Glutamatergic neuron (in vitro differentiated cells): ENCODE results near the gene ARSD. TPM values are rescaled to one million over a fixed set of nuclear protein-coding genes. Genes with fewer than 3 reads are reported as not detected.

ENCODE experiments used
- DNase-seq: peaks from one replicate; pipeline ENCODE4 v3.0.0; 2022
- H3K27ac Mint-ChIP-seq: one replicate; pipeline ENCODE4 v1.8.0; 2020; ENCODE audit warnings: mild to moderate bottlenecking, mixed read lengths, inconsistent platforms; ENCODE audit not compliant: unreplicated experiment
- H3K27me3 Mint-ChIP-seq: one replicate; pipeline ENCODE4 v1.8.0; 2020; ENCODE audit warnings: mild to moderate bottlenecking, moderate library complexity, mixed read lengths, inconsistent platforms; ENCODE audit not compliant: unreplicated experiment
- H3K36me3 Mint-ChIP-seq: one replicate; pipeline ENCODE4 v1.8.0; 2020; ENCODE audit warnings: mild to moderate bottlenecking, mixed read lengths, inconsistent platforms; ENCODE audit not compliant: unreplicated experiment
- H3K4me1 Mint-ChIP-seq: one replicate; pipeline ENCODE4 v1.8.0; 2020; ENCODE audit warnings: mild to moderate bottlenecking, low read depth, mixed read lengths, inconsistent platforms; ENCODE audit not compliant: unreplicated experiment
- H3K4me3 Mint-ChIP-seq: one replicate; pipeline ENCODE4 v1.8.0; 2020; ENCODE audit warnings: mild to moderate bottlenecking, mixed read lengths, inconsistent platforms; ENCODE audit not compliant: unreplicated experiment
- H3K9me3 Mint-ChIP-seq: one replicate; pipeline ENCODE4 v1.8.0; 2020; ENCODE audit warnings: mild to moderate bottlenecking, moderate library complexity, mixed read lengths, inconsistent platforms; ENCODE audit not compliant: unreplicated experiment
- total RNA-seq: library from RNA; stranded (reverse); fragmentation: NEBNext Ultra II Directional; extraction: Animal tissue kit (Norgen Biotek cat#: 25700); gene quantifications from one replicate; pipeline ENCODE4 v1.2.1, GENCODE V29; 2021; ENCODE audit not compliant: unreplicated experiment
- TF ChIP-seq, protein P1 (sequence below): fragments of 200-600 bp; sonication (generic); IDR thresholded peaks from one replicate; pipeline ENCODE4 v1.5.0; 2021; ENCODE audit not compliant: partially characterized antibody, unreplicated experiment

The ARSD gene
- total RNA-seq, 1 donor from 2014 or later = 13.3 TPM

DNA sequence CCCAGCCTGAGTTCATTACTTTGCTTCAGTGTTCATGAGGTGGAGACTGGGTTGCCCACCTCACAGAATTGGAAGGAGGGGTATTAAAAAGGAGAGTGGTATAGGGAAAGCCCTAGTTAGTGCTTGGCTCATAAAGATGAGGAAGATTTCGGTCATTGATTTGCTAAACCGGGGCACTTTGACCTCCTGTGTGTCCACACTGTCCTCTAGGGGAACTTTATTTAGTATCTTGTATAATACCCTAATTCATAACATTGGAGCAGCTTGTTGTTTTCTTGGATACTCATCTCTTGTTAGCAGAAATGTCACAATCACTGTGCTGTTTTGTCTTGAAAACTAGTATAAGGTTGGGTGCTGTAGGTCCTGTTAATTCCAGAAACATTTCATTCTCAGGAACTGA is 50.6 kb downstream of the ARSD start:
- peaks cover 6% of the 10 kb centered on the region for H3K9me3 Mint-ChIP-seq
- no peaks in the 10 kb centered on the region for H3K36me3 Mint-ChIP-seq
- no peak overlapping the region for H3K27ac Mint-ChIP-seq
- no peak overlapping the region for H3K4me3 Mint-ChIP-seq
- no peak for DNase-seq
- no peaks in the 10 kb centered on the region for H3K4me1 Mint-ChIP-seq
- H3K27me3 Mint-ChIP-seq = no peaks in the 10 kb centered on the region
- TF ChIP-seq, protein P1, sequence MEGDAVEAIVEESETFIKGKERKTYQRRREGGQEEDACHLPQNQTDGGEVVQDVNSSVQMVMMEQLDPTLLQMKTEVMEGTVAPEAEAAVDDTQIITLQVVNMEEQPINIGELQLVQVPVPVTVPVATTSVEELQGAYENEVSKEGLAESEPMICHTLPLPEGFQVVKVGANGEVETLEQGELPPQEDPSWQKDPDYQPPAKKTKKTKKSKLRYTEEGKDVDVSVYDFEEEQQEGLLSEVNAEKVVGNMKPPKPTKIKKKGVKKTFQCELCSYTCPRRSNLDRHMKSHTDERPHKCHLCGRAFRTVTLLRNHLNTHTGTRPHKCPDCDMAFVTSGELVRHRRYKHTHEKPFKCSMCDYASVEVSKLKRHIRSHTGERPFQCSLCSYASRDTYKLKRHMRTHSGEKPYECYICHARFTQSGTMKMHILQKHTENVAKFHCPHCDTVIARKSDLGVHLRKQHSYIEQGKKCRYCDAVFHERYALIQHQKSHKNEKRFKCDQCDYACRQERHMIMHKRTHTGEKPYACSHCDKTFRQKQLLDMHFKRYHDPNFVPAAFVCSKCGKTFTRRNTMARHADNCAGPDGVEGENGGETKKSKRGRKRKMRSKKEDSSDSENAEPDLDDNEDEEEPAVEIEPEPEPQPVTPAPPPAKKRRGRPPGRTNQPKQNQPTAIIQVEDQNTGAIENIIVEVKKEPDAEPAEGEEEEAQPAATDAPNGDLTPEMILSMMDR = no peak

DNA sequence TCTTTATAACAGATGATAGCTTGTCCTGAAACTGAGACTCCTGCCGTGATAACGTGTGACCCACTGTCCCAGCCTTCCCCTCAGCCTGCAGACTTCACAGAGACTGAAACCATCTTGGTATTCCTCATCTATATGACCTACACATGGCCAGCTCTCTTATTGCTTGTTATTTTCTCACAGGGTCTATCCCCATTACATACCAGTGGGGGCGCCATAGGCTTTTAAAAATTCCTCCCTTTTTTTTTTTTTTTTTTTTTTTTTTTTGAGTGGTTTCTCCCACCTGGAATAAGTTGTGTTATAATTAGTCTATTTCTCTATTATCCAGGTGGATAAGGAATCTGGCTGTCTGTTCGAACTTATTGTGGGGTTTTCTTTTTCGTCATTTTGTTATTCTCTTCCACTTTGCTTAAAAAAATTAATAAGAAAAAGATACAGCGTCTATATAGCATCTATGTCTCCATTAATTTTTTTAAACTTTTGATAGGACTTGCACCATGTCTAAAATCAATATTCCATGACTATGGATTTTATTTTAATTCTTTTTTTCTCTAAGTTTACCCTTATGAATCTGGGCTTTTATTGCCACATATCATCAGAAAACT is 53.2 kb downstream of the ARSD start:
- TF ChIP-seq, protein P1 = no peak
- Mint-ChIP-seq H3K27ac (no peak overlapping the region), H3K4me1 (no peaks in the 10 kb centered on the region), H3K9me3 (peaks cover 6% of the 10 kb centered on the region), H3K36me3 (no peaks in the 10 kb centered on the region), H3K27me3 (no peaks in the 10 kb centered on the region), H3K4me3 (no peak overlapping the region)
- no peak for DNase-seq

DNA sequence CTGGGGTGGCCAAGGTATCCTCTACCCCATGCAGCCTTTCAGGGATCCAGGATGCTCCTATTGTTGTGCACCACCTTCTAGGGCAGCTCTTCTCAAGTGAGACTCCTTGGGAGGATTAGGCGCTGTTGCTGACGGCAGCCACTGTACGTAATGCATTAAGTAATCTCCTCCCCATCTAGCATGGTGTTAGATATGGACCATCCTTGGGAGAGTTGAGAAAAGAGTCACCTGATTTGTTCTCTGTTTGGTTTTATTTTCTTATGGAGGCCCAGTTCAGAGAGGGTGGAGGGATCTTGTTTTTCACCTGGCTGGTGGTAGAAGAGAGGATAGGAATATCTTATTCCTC is 54.0 kb downstream of the ARSD start:
- Mint-ChIP-seq H3K9me3 (peaks cover 6% of the 10 kb centered on the region), H3K4me1 (no peaks in the 10 kb centered on the region), H3K27ac (no peak overlapping the region), H3K4me3 (no peak overlapping the region), H3K27me3 (peaks cover 2% of the 10 kb centered on the region), H3K36me3 (no peaks in the 10 kb centered on the region)
- DNase-seq = no peak
- TF ChIP-seq, protein P1 = no peak

DNA sequence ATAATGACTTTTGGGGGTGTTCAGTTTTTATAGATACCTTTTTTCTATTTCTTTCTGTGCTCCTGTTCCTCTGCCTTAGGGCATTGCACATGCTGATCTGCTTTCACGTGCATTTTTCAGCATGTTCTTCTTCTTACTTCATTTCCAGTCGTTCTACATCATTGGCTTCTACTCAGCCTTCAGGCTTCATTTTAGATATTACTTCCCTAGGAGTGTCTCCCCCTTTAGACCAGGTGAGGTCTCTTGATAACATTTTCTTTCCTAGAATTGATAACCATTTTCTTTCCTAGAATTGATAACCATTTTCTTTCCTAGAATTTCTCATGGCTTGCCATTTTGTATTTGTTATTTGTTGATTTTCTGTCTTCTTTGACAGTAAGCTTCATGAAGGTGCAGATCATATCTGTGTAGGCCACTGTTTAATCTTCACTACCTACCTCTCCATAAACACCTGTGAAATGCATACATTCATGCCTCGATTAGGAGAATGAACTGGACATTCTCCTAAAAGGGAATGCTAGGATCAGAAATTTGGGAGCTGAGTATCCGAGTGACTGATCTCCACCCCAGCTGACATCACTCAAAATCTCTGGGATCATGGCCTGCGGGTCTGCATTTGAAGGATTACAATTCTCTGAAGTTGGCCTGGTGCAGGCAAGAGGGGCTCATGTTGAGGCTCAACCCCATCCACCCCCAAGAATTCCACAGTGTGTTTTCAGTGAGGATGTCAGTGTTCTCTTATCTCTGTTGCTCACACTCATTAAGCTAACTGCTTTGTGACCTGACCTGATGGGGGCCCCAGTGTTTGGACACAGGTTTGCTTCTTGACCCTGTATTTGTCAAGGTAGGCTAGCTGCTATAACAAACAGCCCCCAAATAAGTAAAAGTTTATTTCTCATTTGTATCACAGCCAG is 54.7 kb downstream of the ARSD start:
- Mint-ChIP-seq H3K36me3 (no peaks in the 10 kb centered on the region), H3K4me3 (no peak overlapping the region), H3K27ac (no peak overlapping the region), H3K4me1 (no peaks in the 10 kb centered on the region), H3K9me3 (peaks cover 3% of the 10 kb centered on the region), H3K27me3 (peaks cover 2% of the 10 kb centered on the region)
- TF ChIP-seq, protein P1 = no peak
- no peak for DNase-seq
